Breast epithelium (tissue), 3 donors: ENCODE data around the gene SH3TC1.

Experiments
- POLR2A ChIP-seq: fragments of 450-650 bp; IDR thresholded peaks from one replicate; pipeline ENCODE4 v1.6.1; 2016; ENCODE audit warnings: antibody characterized with exemption, mild to moderate bottlenecking, moderate library complexity
- POLR2AphosphoS5 ChIP-seq, 3 donors: sonication (generic); formaldehyde crosslinking; IDR thresholded peaks; one replicate each; pipeline ENCODE4 v1.6.1; 2017; ENCODE audit warnings: antibody characterized with exemption in 3 of 3
- TF ChIP-seq, protein P1 (sequence below), 3 donors: fragments of 450-650 bp; IDR thresholded peaks; one replicate each; pipeline ENCODE4 v1.5.1; 2016 to 2017; ENCODE audit warnings: antibody characterized with exemption in 3 of 3, mild to moderate bottlenecking in 3 of 3, moderate library complexity in 3 of 3

- TF ChIP-seq, protein P1, sequence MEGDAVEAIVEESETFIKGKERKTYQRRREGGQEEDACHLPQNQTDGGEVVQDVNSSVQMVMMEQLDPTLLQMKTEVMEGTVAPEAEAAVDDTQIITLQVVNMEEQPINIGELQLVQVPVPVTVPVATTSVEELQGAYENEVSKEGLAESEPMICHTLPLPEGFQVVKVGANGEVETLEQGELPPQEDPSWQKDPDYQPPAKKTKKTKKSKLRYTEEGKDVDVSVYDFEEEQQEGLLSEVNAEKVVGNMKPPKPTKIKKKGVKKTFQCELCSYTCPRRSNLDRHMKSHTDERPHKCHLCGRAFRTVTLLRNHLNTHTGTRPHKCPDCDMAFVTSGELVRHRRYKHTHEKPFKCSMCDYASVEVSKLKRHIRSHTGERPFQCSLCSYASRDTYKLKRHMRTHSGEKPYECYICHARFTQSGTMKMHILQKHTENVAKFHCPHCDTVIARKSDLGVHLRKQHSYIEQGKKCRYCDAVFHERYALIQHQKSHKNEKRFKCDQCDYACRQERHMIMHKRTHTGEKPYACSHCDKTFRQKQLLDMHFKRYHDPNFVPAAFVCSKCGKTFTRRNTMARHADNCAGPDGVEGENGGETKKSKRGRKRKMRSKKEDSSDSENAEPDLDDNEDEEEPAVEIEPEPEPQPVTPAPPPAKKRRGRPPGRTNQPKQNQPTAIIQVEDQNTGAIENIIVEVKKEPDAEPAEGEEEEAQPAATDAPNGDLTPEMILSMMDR (IDR thresholded peaks at IDR 0.05) = no peak
- TF ChIP-seq POLR2AphosphoS5 (IDR thresholded peaks at IDR 0.05) = peak; percentile 12 to 41 (median 38)
- no peak for TF ChIP-seq POLR2A
Observed at GRCh38 chr4:8274765-8275547, 75.9 kb downstream of the SH3TC1 start.
